OCI-LY3 (cell line): ENCODE data around the gene TLN1.

Source experiments
- EZH2phosphoT487 ChIP-seq: fragments of 200-600 bp; shearing (Covaris generic); IDR thresholded peaks from 2 replicates; pipeline ENCODE4 v1.6.1; 2018; ENCODE audit warnings: antibody characterized with exemption, mixed run types, low read depth
- TF ChIP-seq, protein P1 (sequence below): fragments of 200-600, 300-600 bp; sonication (generic); IDR thresholded peaks from 2 replicates; pipeline ENCODE4 v1.5.1; 2014; ENCODE audit warnings: antibody characterized with exemption, low read length, low read depth

DNA sequence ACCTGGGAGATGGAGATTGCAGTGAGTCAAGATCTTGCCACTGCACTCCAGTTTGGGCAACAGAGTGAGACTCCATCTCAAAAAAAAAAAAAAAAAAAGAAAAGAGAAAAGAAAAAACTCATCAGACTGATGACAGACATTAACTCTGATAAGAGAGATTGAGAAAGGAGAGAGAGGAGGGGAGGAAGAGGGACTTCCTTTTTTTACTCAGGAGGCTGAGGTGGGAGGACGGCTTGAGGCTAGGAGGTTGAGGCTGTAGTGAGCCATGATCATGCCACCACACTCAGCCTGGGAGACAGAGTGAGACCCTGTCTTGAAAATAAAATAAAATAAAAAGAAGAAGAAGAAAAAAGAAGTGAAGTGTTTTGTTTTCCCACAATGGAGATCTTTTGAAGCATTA lies 31.8 kb upstream of the TLN1 start:
- TF ChIP-seq, protein P1, sequence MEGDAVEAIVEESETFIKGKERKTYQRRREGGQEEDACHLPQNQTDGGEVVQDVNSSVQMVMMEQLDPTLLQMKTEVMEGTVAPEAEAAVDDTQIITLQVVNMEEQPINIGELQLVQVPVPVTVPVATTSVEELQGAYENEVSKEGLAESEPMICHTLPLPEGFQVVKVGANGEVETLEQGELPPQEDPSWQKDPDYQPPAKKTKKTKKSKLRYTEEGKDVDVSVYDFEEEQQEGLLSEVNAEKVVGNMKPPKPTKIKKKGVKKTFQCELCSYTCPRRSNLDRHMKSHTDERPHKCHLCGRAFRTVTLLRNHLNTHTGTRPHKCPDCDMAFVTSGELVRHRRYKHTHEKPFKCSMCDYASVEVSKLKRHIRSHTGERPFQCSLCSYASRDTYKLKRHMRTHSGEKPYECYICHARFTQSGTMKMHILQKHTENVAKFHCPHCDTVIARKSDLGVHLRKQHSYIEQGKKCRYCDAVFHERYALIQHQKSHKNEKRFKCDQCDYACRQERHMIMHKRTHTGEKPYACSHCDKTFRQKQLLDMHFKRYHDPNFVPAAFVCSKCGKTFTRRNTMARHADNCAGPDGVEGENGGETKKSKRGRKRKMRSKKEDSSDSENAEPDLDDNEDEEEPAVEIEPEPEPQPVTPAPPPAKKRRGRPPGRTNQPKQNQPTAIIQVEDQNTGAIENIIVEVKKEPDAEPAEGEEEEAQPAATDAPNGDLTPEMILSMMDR, result no peak
- no peak for TF ChIP-seq EZH2phosphoT487
